BLaER1 (cell line): ENCODE data around the gene PARD3B.

Experiments used
- H3K27ac ChIP-seq: shearing (Covaris generic); formaldehyde crosslinking; 2 replicates; pipeline ENCODE4 v1.8.1; 2022
- H3K27me3 ChIP-seq: shearing (Covaris generic); formaldehyde crosslinking; 2 replicates; pipeline ENCODE4 v1.8.1; 2022
- H3K36me3 ChIP-seq: shearing (Covaris generic); formaldehyde crosslinking; 2 replicates; pipeline ENCODE4 v1.8.1; 2022
- H3K4me1 ChIP-seq: shearing (Covaris generic); formaldehyde crosslinking; 2 replicates; pipeline ENCODE4 v1.8.1; 2022
- H3K4me2 ChIP-seq: shearing (Covaris generic); formaldehyde crosslinking; 2 replicates; pipeline ENCODE4 v1.8.1; 2022
- H3K4me3 ChIP-seq: shearing (Covaris generic); formaldehyde crosslinking; 2 replicates; pipeline ENCODE4 v1.8.1; 2022
- H3K9ac ChIP-seq: shearing (Covaris generic); formaldehyde crosslinking; 2 replicates; pipeline ENCODE4 v1.8.1; 2022
- H3K9me3 ChIP-seq: shearing (Covaris generic); formaldehyde crosslinking; 2 replicates; pipeline ENCODE4 v1.8.1; 2022
- H4K20me1 ChIP-seq: shearing (Covaris generic); formaldehyde crosslinking; 2 replicates; pipeline ENCODE4 v1.8.1; 2022
- Cebpa-rat ChIP-seq: shearing (Covaris generic); IDR thresholded peaks from 2 replicates; pipeline ENCODE4 v1.8.1; 2022

PARD3B gene

GRCh38 chr2:205403244-205403825 is 858.1 kb downstream of the PARD3B start:
- Histone ChIP-seq H3K4me2 (no peak overlapping the region), H3K4me3 (no peak overlapping the region), H4K20me1 (no peaks in the 10 kb centered on the region), H3K27me3 (no peaks in the 10 kb centered on the region), H3K9ac (no peak overlapping the region), H3K27ac (no peak overlapping the region), H3K9me3 (no peaks in the 10 kb centered on the region), H3K36me3 (no peaks in the 10 kb centered on the region), H3K4me1 (no peaks in the 10 kb centered on the region)
- no peak for TF ChIP-seq Cebpa-rat

DNA sequence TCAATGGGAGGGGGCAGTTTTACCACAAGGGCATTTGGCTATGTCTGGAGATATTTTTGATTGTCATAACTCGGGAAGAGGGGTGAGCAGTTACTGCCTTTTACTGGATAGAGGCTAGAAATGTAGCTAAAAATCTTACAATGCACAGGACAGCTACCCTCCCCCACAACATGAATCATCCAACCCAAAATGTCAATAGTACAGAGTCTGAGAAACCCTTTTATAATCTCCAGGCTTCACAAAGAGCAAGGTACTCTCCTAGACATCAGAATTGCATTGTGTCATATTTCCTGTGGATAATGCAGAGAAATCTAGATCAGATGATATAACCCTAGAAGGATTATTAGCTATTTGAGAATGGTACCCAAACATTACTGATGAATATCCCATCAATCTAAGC is 859.9 kb downstream of the PARD3B start:
- H3K4me1 ChIP-seq = no peaks in the 10 kb centered on the region
- no peak overlapping the region for H3K27ac ChIP-seq
- H3K4me3 ChIP-seq = no peak overlapping the region
- H3K27me3 ChIP-seq = no peaks in the 10 kb centered on the region
- no peak for TF ChIP-seq Cebpa-rat
- H4K20me1 ChIP-seq = no peaks in the 10 kb centered on the region
- no peaks in the 10 kb centered on the region for H3K9me3 ChIP-seq
- no peak overlapping the region for H3K9ac ChIP-seq
- no peaks in the 10 kb centered on the region for H3K36me3 ChIP-seq
- H3K4me2 ChIP-seq = no peak overlapping the region

DNA sequence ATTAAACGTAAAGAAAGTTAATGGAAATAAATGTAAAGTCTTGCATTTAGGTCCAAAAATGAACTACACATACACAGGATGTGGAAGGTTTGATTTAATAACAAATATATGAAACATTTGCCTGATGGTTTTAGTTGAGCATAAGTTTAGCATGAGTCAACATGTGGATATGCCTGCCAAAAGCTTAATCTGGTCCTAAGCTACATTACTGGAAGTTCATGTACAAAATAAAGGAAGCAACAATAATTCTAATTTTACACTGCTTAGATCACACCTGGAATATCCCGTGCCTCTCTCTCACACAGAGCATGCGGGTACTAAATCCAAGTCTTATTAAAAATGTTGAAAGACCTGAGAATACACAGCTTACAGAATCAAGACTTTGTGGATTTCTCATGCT is 860.5 kb downstream of the PARD3B start:
- Histone ChIP-seq H3K9me3 (no peaks in the 10 kb centered on the region), H3K9ac (no peak overlapping the region), H3K4me2 (no peak overlapping the region), H3K4me3 (no peak overlapping the region), H3K36me3 (no peaks in the 10 kb centered on the region), H3K27ac (no peak overlapping the region), H4K20me1 (no peaks in the 10 kb centered on the region), H3K27me3 (no peaks in the 10 kb centered on the region), H3K4me1 (no peaks in the 10 kb centered on the region)
- TF ChIP-seq Cebpa-rat = no peak

DNA sequence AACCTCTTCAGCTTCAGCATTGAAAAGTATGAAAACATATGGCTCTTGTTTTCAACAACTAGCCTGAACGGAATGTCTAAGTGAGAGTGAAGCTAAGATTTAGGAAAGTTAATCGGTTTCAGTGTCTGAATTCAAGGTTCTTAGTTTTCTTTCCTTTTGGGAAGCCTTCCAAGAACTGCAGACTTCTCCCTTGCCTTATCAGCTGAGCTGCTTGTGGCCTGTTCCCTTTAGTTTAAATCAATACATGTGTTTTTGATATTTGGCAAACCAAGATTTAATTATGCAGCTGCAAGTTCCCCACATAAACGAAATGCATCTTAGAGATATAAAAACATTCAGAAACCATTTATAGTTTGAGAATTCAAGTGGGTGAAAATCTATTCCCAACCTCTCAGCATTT is 862.7 kb downstream of the PARD3B start:
- Histone ChIP-seq H3K4me3 (no peak overlapping the region), H3K9me3 (no peaks in the 10 kb centered on the region), H3K27ac (no peak overlapping the region), H4K20me1 (no peaks in the 10 kb centered on the region), H3K27me3 (no peaks in the 10 kb centered on the region), H3K36me3 (no peaks in the 10 kb centered on the region), H3K4me2 (no peak overlapping the region), H3K9ac (no peak overlapping the region), H3K4me1 (no peaks in the 10 kb centered on the region)
- no peak for TF ChIP-seq Cebpa-rat

DNA sequence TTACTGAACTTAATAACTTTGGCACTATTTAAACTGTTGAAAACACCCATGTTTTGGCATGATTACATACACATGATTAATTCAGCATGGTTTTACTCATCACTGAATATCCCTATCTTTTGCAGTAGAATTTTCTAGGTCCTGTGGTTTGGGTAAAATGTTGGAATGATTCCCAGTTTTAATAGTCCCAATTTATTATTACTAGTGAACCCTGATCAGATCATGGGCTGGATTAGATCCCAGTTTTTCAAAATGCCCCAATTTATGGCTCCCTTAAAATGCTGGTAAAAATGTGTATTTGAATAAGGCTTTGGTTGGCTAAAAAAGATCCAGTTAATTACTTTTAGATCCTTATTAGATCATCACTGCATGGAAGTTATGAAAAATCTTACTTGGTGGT is 863.4 kb downstream of the PARD3B start:
- no peak overlapping the region for H3K4me2 ChIP-seq
- H3K36me3 ChIP-seq = no peaks in the 10 kb centered on the region
- no peaks in the 10 kb centered on the region for H4K20me1 ChIP-seq
- no peaks in the 10 kb centered on the region for H3K27me3 ChIP-seq
- no peaks in the 10 kb centered on the region for H3K4me1 ChIP-seq
- TF ChIP-seq Cebpa-rat = no peak
- no peak overlapping the region for H3K4me3 ChIP-seq
- no peaks in the 10 kb centered on the region for H3K9me3 ChIP-seq
- no peak overlapping the region for H3K27ac ChIP-seq
- no peak overlapping the region for H3K9ac ChIP-seq

DNA sequence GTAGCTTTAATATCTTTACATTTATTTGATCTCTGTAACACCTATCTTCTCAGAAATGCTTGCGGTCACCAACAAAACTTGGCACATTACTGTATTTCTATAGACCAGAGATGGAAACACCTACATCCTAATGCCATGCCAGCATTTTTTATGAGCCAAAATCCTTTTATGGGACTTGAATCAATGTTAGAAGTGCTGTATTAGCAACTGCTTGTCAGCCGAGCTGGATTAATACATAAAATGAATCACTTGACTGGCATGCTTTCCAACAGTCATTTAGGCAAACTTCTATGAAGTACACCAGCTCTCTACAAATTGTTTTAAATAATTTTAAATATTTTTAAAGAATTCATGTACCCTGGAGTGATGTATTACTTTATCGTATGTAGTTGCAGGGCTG is 864.1 kb downstream of the PARD3B start:
- no peaks in the 10 kb centered on the region for H4K20me1 ChIP-seq
- no peaks in the 10 kb centered on the region for H3K9me3 ChIP-seq
- no peaks in the 10 kb centered on the region for H3K27me3 ChIP-seq
- no peak overlapping the region for H3K4me3 ChIP-seq
- no peak overlapping the region for H3K9ac ChIP-seq
- no peaks in the 10 kb centered on the region for H3K4me1 ChIP-seq
- H3K36me3 ChIP-seq = no peaks in the 10 kb centered on the region
- no peak overlapping the region for H3K4me2 ChIP-seq
- no peak for TF ChIP-seq Cebpa-rat
- no peak overlapping the region for H3K27ac ChIP-seq

GRCh38 chr2:205411558-205411957 is 866.3 kb downstream of the PARD3B start:
- Histone ChIP-seq H3K27ac (no peak overlapping the region), H3K4me1 (no peaks in the 10 kb centered on the region), H3K27me3 (no peaks in the 10 kb centered on the region), H4K20me1 (no peaks in the 10 kb centered on the region), H3K4me3 (no peak overlapping the region), H3K9ac (no peak overlapping the region), H3K9me3 (no peaks in the 10 kb centered on the region), H3K4me2 (no peak overlapping the region), H3K36me3 (no peaks in the 10 kb centered on the region)
- no peak for TF ChIP-seq Cebpa-rat

DNA sequence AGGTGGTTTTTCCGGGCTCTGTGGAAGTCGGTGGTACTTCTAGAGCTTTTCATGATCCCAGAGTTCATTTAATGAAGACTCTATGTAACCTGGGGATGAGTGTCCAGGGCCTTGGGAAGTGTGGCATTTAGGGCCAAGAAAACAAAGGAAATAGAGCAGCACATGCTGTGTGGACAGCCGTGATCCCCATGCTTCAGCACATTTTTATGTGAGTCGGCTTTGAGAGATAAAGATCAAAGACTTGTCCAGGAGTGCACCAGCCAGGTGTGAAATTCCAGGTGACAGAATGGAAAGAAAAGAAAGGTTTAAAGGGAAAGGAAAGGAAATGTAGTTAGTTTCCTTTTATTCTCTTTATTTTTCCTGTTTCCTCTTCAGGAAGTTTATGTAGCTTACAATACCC is 879.1 kb downstream of the PARD3B start:
- Histone ChIP-seq H4K20me1 (no peaks in the 10 kb centered on the region), H3K4me1 (no peaks in the 10 kb centered on the region), H3K27me3 (no peaks in the 10 kb centered on the region), H3K9me3 (no peaks in the 10 kb centered on the region), H3K9ac (no peak overlapping the region), H3K4me3 (no peak overlapping the region), H3K27ac (no peak overlapping the region), H3K4me2 (no peak overlapping the region), H3K36me3 (no peaks in the 10 kb centered on the region)
- TF ChIP-seq Cebpa-rat = no peak

GRCh38 chr2:205425102-205425501 is 879.8 kb downstream of the PARD3B start:
- no peak overlapping the region for H3K4me3 ChIP-seq
- no peaks in the 10 kb centered on the region for H3K9me3 ChIP-seq
- no peaks in the 10 kb centered on the region for H3K36me3 ChIP-seq
- TF ChIP-seq Cebpa-rat = no peak
- H3K9ac ChIP-seq = no peak overlapping the region
- H3K27me3 ChIP-seq = no peaks in the 10 kb centered on the region
- H3K27ac ChIP-seq = no peak overlapping the region
- no peaks in the 10 kb centered on the region for H4K20me1 ChIP-seq
- H3K4me2 ChIP-seq = no peak overlapping the region
- H3K4me1 ChIP-seq = no peaks in the 10 kb centered on the region

DNA sequence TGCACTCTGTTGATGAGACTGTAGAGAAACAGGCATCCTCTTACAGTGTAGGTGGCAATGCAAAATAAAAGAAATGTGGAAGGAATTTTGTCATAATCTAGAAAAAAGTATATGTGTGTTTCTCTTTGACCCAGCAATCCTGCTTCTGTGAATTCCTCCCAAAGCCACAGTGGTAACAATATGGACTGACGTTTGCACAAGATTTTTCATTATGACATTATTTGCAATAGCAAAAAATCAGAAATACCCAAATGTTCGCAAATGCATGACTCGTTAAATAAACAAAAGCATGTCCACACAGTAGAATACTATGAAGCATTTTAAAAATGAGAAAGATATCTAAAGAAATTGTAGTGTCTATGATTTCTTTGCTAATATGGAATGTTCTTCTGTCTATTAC is 881.8 kb downstream of the PARD3B start:
- H3K4me3 ChIP-seq = no peak overlapping the region
- H3K27me3 ChIP-seq = no peaks in the 10 kb centered on the region
- no peaks in the 10 kb centered on the region for H3K36me3 ChIP-seq
- H3K4me2 ChIP-seq = no peak overlapping the region
- H3K9me3 ChIP-seq = no peaks in the 10 kb centered on the region
- no peak overlapping the region for H3K9ac ChIP-seq
- no peaks in the 10 kb centered on the region for H3K4me1 ChIP-seq
- TF ChIP-seq Cebpa-rat = no peak
- H4K20me1 ChIP-seq = no peaks in the 10 kb centered on the region
- no peak overlapping the region for H3K27ac ChIP-seq

DNA sequence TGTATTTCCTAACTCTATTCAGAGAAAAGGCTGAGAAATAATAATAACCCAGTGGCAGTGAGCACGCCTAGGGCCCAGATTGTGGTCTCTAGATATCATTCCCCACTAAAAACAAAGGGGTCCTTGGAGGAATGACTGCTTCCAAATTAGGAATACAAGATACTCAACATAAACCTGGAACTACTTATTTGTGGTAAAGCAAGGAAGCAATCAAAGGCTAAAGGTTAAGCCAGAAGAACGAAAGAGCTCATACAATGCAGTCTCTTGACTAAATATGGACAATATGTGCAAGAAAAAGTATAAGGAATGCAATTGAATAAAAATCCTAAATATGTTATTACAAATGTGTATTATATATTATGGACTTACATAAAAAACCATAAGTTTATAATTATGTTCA is 883.5 kb downstream of the PARD3B start:
- Histone ChIP-seq H3K4me2 (no peak overlapping the region), H3K4me1 (no peaks in the 10 kb centered on the region), H4K20me1 (no peaks in the 10 kb centered on the region), H3K36me3 (no peaks in the 10 kb centered on the region), H3K9me3 (no peaks in the 10 kb centered on the region), H3K27me3 (no peaks in the 10 kb centered on the region), H3K4me3 (no peak overlapping the region), H3K9ac (no peak overlapping the region), H3K27ac (no peak overlapping the region)
- no peak for TF ChIP-seq Cebpa-rat
